Activated CD4-positive, alpha-beta T cell treated with anti-CD3 and anti-CD28 coated beads, Interleukin-2, amount 50 U/mL, for 4 hours (primary cell): Measurements from ENCODE around the gene GALNT10.
A peak's percentile ranks its signal among the peaks of the same experiment; 100 is the strongest.

Source experiments
- DNase-seq, 2 experiments: peaks; one replicate each; pipeline ENCODE4 v3.0.0-alpha.2; 2020

Gene GALNT10

GRCh38 chr5:154300207-154300883 is 109.8 kb downstream of the GALNT10 start:
- DNase-seq: no peak

GRCh38 chr5:154301726-154302125 is 111.2 kb downstream of the GALNT10 start:
- DNase-seq: no peak

- no peak for DNase-seq
Observed at GRCh38 chr5:154302161-154302560, 111.6 kb downstream of the GALNT10 start.

- DNase-seq: no peak
Observed at GRCh38 chr5:154303133-154303532, 112.6 kb downstream of the GALNT10 start.

- DNase-seq: no peak
Observed at GRCh38 chr5:154308443-154309370, 118.2 kb downstream of the GALNT10 start.

- DNase-seq: no peak
Observed at GRCh38 chr5:154309371-154309745, 118.8 kb downstream of the GALNT10 start.

- DNase-seq: peak in 1 of 2 experiments; percentile 2
Observed at GRCh38 chr5:154309805-154310204, 119.3 kb downstream of the GALNT10 start.

GRCh38 chr5:154311362-154311761 is 120.8 kb downstream of the GALNT10 start:
- no peak for DNase-seq

GRCh38 chr5:154312000-154312399 is 121.5 kb downstream of the GALNT10 start:
- no peak for DNase-seq

- DNase-seq: no peak
Observed at GRCh38 chr5:154312576-154312975, 122.0 kb downstream of the GALNT10 start.

GRCh38 chr5:154313360-154314017 is 123.0 kb downstream of the GALNT10 start:
- DNase-seq: no peak

- DNase-seq: no peak
Observed at GRCh38 chr5:154315196-154315595, 124.7 kb downstream of the GALNT10 start.

- DNase-seq: no peak
Observed at GRCh38 chr5:154315756-154316155, 125.2 kb downstream of the GALNT10 start.

- no peak for DNase-seq
Observed at GRCh38 chr5:154316223-154316935, 125.8 kb downstream of the GALNT10 start.

GRCh38 chr5:154317916-154318315 is 127.4 kb downstream of the GALNT10 start:
- no peak for DNase-seq

GRCh38 chr5:154318691-154319090 is 128.2 kb downstream of the GALNT10 start:
- DNase-seq: no peak

GRCh38 chr5:154319736-154320135 is 129.2 kb downstream of the GALNT10 start:
- DNase-seq: no peak

GRCh38 chr5:154320224-154321089 is 129.9 kb downstream of the GALNT10 start:
- no peak for DNase-seq

GRCh38 chr5:154321546-154321945 is 131.0 kb downstream of the GALNT10 start:
- DNase-seq: no peak

- no peak for DNase-seq
Observed at GRCh38 chr5:154324033-154324432, 133.5 kb downstream of the GALNT10 start.

GRCh38 chr5:154325566-154325965 is 135.0 kb downstream of the GALNT10 start:
- DNase-seq: no peak

- no peak for DNase-seq
Observed at GRCh38 chr5:154329062-154329461, 138.5 kb downstream of the GALNT10 start.
